Stimulated activated CD4-positive, alpha-beta T cell treated with anti-CD3 and anti-CD28 coated beads, Interleukin-15, amount 100 ng/mL, for 48 hours (primary cell): ENCODE data around the gene SHKBP1.
A peak's percentile ranks its signal among the peaks of the same experiment; 100 is the strongest.
"Not testable (repeated sequence)": the region's sequence is repeated elsewhere in the genome, so short reads cannot be mapped to it uniquely, and the experiment has no call there.

Experiments used
- DNase-seq, 2 donors: peaks; one replicate each; pipeline ENCODE4 v3.0.0-alpha.2; 2020; ENCODE audit warnings: low read depth in 2 of 2

Gene SHKBP1

GRCh38 chr19:40555978-40556689 lies 20.5 kb upstream of the SHKBP1 start:
- no peak for DNase-seq

DNA sequence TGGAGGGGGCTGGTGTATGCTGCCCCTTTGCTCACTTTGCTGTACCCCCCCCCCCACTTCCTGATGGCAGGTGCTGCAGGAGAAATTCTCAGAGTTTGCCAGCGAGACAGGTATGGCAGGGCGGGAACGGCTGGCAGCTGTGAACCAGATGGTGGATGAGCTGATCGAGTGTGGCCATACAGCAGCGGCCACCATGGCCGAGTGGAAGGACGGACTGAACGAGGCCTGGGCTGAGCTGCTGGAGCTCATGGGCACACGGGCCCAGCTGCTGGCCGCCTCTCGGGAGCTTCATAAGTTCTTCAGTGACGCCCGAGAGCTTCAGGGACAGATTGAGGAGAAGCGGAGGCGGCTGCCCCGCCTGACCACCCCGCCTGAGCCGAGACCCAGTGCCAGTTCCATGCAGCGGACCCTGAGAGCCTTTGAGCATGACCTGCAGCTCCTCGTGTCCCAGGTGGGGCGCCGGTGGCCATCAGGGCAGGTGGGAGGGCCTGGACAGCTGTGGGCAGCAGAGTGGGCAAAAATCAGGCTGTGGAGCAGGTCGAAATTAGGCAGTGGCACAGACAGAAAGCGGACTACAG lies 19.6 kb upstream of the SHKBP1 start:
- no peak for DNase-seq

GRCh38 chr19:40559394-40559793 lies 17.3 kb upstream of the SHKBP1 start:
- no peak for DNase-seq

DNA sequence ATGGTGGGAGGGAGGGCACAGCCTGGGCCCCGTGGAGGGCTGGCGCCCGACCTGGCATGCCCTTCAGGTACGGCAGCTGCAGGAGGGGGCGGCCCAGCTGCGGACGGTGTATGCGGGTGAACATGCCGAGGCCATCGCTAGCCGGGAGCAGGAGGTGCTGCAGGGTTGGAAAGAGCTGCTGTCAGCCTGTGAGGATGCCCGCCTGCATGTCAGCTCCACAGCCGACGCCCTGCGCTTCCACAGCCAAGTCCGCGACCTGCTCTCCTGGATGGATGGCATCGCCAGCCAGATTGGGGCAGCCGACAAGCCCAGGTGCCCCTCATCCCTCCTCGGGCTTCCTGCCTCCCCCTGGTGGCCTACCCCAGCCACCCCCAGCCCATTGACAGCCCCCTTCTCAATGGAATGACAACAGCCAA lies 16.6 kb upstream of the SHKBP1 start:
- no peak for DNase-seq

- no peak for DNase-seq
Measured at GRCh38 chr19:40561947-40562346, 14.7 kb upstream of the SHKBP1 start.

- DNase-seq, result not testable (repeated sequence)
Measured at GRCh38 chr19:40564535-40564934, 12.1 kb upstream of the SHKBP1 start.

DNA sequence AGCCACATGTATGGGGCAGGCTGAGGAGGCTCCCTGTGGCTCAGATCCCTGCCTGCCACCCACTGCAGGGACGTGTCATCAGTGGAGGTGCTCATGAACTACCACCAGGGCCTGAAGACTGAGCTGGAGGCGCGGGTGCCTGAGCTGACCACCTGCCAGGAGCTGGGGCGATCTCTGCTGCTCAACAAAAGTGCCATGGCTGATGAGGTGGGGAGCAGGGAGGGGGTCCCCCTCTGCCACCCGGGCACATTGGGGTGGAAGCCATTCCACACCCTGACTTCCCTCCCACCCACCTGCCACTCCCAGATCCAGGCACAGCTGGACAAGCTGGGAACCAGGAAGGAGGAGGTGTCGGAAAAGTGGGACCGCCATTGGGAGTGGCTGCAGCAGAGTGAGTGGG lies 11.3 kb upstream of the SHKBP1 start:
- no peak for DNase-seq

GRCh38 chr19:40565910-40566495 lies 10.7 kb upstream of the SHKBP1 start:
- DNase-seq, result no peak

DNA sequence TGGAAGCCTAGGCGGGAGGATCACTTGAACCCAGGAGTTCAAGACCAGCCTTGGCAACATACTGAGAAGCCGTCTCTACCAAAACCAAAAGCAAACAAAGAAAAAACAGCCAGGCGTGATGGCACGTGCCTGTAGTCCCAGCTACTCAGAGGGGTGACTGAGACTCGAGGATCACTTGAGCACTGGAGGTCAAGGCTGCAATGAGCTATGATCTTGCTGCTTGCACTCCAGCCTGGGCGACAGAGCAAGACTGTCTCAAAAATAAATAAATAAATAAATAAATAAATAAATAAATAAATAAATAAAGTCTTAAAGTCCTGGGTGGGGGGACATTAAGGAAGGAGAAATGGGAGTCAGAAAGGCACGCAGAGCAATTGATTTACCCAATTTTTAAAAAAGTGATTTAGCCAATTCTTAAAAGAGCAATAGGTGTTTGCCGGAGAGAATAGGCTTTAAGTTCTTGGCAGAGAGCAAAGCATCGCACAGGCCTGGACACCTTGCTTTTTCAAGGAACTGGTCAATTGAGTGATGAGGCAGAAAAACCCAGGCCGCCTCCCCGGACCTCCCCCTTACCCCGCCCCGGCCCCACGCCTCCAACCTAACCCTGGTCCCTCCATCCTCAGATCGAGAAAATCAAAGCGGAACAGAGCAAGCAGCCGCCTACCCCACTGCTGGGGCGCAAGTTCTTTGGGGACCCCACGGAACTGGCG lies 9.5 kb upstream of the SHKBP1 start:
- DNase-seq, result no peak

GRCh38 chr19:40567750-40568494 lies 8.8 kb upstream of the SHKBP1 start:
- no peak for DNase-seq

GRCh38 chr19:40570313-40571004 lies 6.2 kb upstream of the SHKBP1 start:
- peak; percentile 94 to 97 for DNase-seq

GRCh38 chr19:40571005-40571318 lies 5.7 kb upstream of the SHKBP1 start:
- DNase-seq, result no peak

DNA sequence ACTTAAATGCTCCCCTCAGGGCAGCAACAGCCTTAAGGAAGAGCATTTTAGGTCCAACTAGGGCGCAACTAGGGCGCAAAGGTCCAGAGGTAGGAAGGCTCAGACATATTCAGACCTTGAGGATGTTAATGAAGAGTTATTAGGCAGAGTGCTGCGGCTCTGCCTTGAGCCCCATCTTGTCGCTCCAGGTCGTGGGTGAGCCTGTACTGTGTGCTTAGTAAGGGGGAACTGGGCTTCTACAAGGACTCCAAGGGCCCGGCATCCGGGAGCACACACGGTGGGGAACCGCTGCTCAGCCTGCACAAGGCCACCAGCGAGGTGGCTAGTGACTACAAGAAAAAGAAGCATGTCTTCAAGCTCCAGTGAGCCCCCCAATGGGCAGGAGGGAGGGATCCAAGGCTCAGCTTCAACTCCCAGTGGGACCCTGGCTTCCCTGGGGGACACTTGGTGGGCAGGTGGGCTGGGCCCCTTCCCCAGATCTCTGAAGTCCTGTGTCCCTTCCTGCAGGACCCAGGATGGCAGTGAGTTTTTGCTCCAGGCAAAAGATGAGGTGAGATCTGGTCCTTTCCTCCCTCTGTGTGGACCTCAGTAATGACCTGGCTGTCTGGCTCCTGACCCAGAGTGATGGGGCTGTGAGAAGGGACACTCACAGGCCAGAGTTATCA lies 4.7 kb upstream of the SHKBP1 start:
- no peak for DNase-seq

- no peak for DNase-seq
Measured at GRCh38 chr19:40575326-40575725, 1.3 kb upstream of the SHKBP1 start.

GRCh38 chr19:40576151-40576584 lies 505 bp upstream of the SHKBP1 start:
- DNase-seq, result no peak

DNA sequence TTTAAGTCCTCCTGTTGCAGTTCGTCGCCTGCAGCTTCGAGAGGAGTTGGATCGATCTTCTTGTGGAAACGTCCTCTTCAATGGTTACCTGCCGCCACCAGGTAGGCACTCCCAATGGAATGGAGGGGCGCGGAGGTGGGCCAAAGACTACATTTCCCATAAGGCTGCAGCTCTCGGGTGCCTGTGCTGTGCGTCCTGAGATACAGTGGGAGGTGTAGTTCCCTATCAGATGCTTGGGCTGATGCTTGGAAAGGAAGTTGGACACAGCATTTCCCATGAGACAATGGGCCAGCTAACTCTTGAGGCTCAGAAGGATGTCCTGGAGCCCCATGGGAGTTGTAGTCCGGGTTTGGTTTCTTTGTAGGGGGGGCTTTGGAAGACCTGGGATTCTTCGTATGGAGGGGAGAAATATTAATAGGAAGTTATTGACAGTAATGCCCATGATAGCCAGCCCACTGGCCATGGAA lies 1.8 kb downstream of the SHKBP1 start:
- no peak for DNase-seq

DNA sequence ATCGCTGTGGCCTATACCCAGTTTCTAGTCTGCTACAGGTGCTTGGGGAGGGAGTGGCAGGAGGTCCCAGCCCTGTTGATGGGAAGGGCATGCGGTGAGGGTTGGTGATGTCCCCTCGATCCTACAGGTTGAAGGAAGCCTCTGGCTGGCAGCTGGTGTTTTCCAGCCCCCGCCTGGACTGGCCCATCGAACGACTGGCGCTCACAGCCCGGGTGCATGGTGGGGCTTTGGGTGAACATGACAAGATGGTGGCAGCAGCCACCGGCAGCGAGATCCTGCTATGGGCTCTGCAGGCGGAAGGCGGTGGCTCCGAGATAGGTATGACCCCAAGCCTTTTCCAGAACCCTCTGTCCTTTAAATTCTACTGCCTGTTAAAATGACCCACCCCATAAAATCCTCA lies 3.9 kb downstream of the SHKBP1 start:
- DNase-seq, result no peak

DNA sequence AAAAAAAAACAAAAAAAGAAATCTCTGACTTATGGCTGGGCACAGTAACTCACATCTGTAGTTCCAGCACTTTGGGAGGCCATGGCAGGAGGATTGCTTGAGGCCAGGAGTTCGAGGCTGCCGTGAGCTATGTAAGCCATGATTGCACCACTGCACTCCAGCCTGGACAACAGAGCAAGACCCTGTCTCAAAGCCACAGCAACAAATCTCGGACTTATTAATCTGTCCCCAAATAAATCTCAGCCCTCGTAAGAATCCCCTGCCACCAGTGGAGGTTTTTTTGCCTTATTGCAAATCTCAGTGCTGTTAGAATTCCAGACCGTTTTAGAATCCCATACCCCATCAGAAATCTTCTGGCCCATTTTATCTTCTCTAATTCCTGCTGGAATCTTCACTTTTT lies 4.9 kb downstream of the SHKBP1 start:
- no peak for DNase-seq

GRCh38 chr19:40582467-40582866 lies 5.8 kb downstream of the SHKBP1 start:
- DNase-seq, result no peak

DNA sequence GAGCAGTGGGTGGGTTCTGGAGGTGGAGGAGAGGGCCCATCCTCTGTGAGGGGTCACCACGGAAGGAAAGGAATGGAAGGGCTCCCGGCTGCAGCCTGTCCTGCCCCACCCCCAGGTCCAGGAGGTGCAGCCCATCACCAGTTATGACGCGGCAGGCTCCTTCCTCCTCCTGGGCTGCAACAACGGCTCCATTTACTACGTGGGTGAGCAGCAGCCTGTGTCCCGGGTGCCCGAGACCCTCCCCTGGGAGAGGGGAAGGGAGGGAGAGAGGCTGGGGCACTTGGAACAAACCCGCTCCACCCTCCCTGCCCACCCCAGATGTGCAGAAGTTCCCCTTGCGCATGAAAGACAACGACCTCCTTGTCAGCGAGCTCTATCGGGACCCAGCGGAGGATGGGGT lies 6.6 kb downstream of the SHKBP1 start:
- no peak for DNase-seq

DNA sequence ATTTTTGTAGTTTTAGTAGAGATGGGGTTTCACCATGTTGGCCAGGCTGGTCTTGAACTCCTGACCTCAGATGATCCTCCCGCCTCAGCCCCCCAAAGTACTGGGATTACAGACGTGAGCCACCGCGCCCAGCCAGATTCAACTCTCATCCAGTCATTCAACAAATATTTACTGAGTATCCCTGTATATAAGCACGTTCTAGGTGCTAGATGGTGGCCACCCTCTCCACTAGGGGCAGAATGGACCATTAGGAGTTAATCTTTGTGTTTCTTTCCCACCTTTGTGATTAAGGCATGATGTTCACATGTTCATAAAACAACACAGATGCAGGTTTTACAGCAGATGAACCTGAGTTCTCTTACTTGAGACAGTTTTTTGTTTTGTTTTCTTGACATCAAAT lies 7.3 kb downstream of the SHKBP1 start:
- DNase-seq, result no peak
